ENCODE measurements around the gene REEP1.
A peak's percentile ranks its signal among the peaks of the same experiment; 100 is the strongest.

Gene REEP1

DNA sequence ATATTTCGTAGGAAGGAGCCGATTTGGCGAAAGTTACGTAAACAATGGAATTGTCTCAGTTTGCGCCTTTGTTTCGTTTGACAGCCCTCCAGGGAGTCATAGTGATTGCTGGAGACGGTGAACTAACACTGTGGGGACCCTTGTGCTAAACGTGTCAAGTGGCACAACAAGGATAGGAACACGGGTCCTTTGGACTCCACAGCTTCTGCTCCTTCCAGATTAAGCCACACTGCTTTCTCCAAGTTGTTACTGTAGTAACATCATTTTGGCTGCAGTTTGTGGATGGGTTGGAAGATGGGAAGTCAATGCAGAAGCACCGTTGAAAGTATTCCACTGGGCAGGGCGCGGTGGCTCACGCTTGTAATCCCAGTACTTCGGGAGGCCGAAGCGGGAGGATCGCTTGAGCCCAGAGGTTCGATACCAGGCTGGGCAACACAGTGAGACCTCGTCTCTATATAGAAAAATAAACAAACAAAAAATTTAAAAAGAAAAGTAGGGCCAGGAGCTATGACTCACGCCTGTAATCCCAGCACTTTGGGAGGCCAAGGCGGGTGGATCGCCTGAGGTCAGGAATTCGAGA, 141.5 kb downstream of the REEP1 start:
- DNase-seq (ENCODE audit: low spot score), result no peak

DNA sequence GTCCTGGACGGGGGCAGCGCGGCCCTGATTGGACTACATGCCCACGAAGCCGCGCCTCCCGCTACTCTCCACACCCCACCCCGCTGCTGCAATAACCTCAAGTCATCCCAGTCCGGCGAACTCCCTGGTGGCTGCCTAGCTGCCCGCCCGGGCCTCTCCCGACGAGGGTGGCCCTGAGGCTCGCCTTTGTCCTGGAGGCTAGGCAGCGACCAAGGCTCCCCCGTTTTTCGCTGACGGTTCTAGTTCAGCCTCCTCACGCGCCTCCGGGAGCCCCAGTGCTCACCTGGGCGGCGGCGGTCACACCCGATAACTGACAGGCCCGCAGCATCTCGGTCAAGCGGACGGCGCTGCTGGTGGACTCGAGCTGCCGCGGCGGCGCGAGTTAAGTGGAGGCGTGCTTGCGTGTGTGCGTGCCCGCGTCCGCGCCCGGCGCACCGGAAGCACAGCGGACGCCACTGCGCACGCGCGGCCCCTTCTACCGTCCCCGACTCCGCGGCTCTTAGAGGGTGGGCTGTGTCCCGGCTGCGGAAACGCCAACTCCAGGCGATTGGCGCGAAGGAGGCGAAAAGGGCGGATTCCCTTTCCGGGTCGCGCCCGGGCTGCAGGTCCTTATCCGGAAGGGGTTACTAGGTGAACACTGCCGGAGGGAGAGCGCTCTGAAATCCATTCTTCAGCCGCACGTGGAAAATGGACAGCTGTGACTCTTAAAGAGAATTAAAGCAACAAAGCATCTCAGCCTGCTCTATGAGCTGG, 142.2 kb downstream of the REEP1 start, which contains the start of gene IMMT:
Gene IMMT, minus strand, starts transcription at position 408 of the 753 bp plus-strand sequence. Its CDS starts 80 bp downstream, at position 328.
- peak; percentile 96 for DNase-seq (ENCODE audit: low spot score)

DNA sequence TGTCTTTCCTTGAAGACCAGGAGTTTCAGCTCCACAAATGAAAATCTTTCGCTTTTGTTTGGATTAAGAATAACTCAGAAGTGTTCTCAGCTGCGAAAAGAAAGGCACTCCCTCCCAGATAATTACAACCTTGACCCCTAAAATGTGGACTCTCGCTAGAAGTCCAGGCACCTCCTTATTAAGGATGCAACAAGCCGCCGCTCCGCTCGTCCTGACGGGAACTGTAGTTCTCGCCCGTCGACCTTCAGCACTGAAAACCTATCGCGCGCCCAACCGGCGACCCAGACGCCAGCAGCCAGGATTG, 142.7 kb downstream of the REEP1 start:
- DNase-seq (ENCODE audit: low spot score), result no peak

DNA sequence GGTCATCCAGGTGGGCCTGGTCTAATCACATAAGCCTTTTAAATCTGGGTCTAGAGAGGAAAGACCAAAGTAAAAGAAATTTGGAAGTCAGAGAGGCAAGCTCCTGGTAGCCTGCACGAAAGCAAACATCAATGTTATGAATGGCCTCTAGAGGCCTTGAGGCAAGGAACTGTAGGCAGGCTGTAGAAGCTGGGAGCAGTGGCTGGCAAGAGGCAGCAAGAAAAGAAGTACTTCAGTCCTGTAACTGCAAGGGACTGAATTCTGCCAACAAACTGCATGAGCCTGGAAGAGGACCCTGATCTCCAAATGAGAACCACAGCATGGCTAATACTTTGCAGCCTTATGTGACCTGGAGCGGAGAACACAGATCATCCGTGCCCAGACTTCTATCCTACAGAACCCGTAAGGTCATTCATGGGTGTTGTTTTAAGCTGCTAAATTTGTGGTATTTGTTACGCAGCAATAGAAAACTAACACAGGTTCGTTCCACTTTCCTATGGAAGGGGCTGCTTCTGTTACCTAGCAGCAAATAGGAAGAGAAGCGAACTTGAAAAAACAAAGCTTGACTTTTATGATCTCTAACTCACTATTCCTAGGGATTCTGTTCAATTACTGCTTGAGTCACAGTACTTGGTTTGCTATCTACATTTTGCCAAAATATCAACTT, 143.4 kb downstream of the REEP1 start:
- no peak for DNase-seq (ENCODE audit: low spot score)

- no peak for DNase-seq (ENCODE audit: low spot score)
Observed at GRCh38 chr2:86189782-86190416, 147.5 kb downstream of the REEP1 start.

- no peak for DNase-seq (ENCODE audit: low spot score)
Observed at GRCh38 chr2:86186431-86186830, 151.0 kb downstream of the REEP1 start.

DNA sequence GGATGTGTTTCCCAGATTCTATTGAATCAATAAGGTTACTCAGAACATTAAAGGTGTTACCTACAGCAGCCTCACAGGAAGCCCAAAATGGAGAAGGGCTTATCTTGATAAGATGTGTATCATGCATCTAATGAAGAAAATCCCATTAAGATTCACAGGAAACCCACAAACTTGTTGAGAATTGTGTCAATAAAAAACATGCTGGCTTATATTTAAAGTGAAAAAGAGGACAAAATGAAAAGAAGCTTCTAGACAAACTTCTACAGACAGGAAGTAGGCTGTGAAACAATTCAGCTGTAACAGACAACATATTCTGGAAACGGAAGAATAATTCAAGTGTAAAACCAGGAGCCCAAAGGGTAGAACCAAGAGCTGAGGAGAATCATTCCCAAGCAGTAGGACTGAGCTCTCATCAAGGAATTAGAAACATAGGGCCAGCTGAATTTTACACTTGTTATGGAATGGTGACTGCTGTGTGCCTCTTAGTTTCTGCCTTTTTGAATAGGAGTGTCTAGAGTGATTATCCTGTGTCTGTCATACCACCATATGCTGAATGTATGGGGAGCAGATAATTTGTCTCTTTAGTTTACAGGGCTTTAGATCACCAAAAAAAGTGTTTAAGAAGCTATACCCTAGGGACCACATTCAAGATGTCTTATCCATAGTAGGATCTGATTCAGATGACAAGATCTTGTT, 151.8 kb downstream of the REEP1 start:
- no peak for DNase-seq (ENCODE audit: low spot score)

- no peak for DNase-seq (ENCODE audit: low spot score)
Observed at GRCh38 chr2:86176597-86176996, 160.8 kb downstream of the REEP1 start.

DNA sequence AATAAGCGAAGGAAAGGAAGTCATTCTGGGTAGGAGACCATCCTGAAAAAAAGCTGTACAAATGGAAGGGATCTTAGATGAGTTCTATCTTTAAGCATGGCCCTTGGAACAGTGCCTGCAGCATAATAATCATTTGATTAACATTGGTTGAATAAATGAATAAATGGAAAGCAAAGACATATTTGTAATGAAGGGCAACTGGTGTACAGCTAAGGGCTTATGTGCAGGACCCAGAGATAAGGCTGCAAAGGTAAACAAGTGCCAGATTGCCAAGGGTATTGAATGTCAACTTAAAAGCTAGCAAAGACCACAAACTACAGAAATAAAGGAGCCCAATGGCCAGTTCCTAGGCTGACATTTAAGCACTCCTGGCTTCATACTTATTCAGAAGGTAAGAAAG, 161.6 kb downstream of the REEP1 start:
- DNase-seq (ENCODE audit: low spot score), result no peak

DNA sequence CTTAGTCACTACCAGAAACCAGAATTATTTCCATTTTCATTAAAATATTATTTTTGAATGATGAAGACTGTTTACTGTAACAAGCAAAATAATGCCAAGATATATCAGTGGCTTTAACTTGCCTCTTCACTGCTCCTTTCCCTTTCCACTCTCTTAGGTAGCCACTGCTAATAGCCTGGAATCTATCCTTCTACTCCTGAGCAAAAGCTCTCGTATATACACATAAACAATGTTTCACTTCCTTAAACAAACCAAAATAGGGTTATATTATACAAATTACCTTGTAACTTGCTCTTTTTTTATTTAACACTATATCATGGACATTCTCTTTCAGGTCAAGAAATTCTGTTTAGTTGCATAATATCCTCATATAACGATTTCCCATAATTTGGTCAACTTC, 163.0 kb downstream of the REEP1 start:
- DNase-seq (ENCODE audit: low spot score), result no peak

DNA sequence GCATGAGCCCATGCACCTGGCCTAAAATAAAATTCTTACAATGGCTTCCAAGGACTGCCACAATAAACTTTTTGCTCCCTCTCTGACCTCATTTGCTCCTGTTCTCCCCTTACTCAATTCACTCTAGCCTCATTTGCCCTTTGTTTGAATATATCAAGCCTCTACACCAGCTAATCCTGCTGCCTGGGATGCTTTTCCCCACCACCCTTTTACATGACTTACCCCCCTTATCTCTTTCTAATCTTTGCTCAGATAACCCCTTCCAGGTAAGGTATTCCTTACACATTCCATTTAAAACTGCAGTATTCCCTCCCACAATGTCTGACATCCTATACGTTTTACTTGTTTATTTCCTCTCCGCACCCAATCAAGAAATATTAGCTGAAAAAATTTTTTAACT, 164.8 kb downstream of the REEP1 start:
- DNase-seq (ENCODE audit: low spot score), result no peak

DNA sequence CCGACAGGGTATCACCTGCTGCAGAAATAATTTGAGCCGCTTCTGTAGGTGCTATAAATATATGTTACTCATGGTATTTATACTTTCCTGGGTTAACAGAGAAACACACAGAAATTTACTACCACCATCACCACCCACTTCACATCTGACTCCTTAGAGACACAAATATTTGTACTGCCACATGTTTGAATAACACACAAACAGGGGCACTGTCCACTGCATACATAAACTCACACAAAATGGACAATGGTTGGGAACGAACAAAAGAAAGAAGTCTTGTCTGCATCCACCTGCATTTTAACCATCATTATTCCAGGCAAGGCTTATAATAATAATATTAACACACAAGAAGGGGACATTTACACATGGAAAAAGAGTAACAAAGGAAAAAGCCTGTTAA, 166.1 kb downstream of the REEP1 start:
- DNase-seq (ENCODE audit: low spot score), result no peak

DNA sequence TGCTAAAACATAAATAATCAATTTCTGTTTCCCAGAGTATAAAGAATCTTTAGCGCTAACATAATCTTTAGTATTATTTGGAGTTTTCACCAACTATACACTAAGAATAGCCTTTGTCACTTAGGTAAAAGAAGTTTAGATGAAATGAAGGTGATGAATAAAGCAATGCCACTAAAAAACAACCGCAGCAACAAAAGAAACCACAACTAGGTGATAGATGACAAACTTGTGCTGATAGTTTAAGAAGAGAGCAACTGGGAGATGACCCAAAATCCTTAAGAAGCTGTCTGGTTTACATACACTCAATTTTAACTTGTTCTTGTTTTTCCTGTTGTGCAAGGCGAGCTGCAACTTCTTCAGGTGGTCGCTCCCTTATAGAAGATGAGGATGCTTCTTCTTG, 167.0 kb downstream of the REEP1 start:
- DNase-seq (ENCODE audit: low spot score), result no peak
